ENCODE data around the gene NUAK1. TPM values are rescaled to one million over a fixed set of nuclear protein-coding genes. Genes with fewer than 3 reads are reported as not detected.

NUAK1 gene
- total RNA-seq, 2 donors from 2014 or later, result not detected

DNA sequence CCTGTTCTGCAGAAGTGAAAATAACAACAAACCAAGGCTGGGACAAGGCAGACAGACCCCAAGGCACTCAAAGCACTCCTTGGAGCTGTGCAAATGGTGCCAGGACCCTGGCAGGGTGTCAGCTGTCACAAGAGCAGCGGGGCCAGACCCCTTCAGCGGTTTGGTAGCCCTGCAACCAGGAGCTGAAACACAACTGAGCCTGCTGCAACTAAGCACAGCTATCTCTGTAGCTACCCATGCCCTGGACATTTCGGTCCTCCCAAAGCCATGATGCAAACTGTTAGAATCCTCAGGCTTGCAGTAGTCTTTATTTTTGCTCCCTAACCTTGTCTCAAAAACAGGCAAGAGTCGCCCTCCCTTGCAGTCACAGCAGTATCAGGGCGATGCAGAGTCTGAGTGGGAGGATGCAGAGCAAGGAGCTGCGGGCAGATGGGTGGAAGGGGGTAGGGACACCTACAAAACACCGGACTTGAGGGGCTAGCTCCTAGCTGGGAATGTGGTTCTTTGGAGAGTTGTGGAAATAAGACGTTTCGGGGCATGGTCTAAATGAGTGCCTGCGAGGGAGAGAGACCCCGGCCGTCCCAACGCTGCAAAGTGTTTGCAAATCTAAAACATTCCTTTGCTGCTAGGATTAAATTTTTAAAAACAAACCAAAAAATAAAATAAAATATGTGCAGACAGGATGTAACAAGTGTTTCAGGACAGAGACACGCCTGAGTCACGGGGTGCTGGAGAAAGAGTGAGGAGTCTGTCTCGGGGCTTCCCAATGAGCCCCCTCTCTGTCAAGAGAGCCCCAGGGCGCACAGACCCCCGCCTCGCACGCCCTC is 1.0 kb downstream of the NUAK1 start:
- Mint-ChIP-seq H3K27ac (no peak overlapping the region), H3K36me3 (peaks cover 6 to 9% of the 10 kb centered on the region in 2 donors), H3K9me3 (no peaks in the 10 kb centered on the region)
- ATAC-seq, result no peak
- no peak for DNase-seq (ENCODE audit: low spot score in 2 of 2)

DNA sequence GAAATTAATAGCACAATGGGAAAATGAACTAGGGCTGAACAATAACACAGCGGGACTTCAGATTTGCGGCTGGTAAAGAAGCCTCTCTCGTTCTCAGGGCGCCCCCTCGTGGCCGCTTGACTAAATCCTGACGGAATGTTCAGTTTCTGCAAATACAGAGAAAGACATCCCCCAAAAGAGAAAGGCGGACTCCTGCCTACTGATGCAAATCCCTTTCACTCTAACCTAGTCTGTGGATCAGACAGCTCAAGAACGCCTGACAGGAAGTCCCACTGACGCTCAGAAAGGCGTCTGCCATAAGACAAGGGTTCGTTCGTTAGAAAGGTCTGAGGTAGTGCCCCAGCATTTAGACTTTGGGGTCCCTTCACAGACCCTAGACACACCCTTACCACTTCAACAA is 2.5 kb downstream of the NUAK1 start:
- DNase-seq (ENCODE audit: low spot score in 2 of 2), result peak in 1 of 2 donors; percentile 82
- Mint-ChIP-seq H3K9me3 (no peaks in the 10 kb centered on the region), H3K27ac (no peak overlapping the region), H3K36me3 (peaks cover 6 to 9% of the 10 kb centered on the region in 2 donors)
- ATAC-seq, result peak in 1 of 2 donors; percentile 52

DNA sequence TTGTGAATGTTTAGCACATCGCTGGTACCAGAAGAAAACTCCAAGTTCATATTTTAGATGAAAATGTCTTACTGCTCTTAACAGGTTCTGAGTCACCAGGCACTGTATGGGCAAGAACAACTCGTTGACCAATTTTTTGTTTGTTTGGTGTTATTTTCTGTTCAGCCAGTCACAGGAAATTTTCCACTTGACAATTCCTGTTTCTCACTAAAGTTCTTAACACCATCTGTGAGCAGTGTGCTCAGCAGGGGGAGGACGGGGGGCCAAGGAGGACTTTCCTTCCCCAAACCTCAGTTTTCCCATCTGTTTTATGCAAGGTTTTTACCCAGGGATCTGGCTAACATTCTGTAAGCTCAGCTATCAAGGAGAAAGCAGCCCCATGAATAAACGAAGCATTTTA is 3.0 kb downstream of the NUAK1 start:
- DNase-seq (ENCODE audit: low spot score in 2 of 2), result no peak
- Mint-ChIP-seq H3K27ac (no peak overlapping the region), H3K36me3 (peaks cover 5 to 6% of the 10 kb centered on the region in 2 donors), H3K9me3 (no peaks in the 10 kb centered on the region)
- no peak for ATAC-seq

DNA sequence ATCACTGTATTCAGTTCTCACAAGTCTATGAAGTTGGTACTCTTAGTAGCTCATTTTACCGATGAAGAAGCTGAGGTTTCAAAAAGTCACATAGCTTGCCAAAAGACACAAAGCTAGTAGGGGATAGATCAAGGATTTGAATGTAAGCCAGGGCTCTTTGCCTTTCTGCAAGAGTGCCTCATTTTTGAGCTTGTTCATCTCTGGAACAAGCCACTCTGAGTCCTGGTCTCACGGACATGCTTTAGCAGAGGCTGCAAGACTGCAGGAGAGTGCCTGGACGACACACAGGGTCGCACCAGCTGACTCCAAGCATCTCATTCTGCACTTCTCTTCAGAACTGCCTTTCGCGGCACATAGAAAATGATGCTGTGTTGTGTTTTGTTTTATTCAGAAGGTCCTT is 3.7 kb downstream of the NUAK1 start:
- no peak overlapping the region for H3K27ac Mint-ChIP-seq
- ATAC-seq (no peak), DNase-seq (ENCODE audit: low spot score in 2 of 2) (no peak)
- H3K9me3 Mint-ChIP-seq, result no peaks in the 10 kb centered on the region
- peaks cover 0 to under 1% of the 10 kb centered on the region in 2 donors for H3K36me3 Mint-ChIP-seq

DNA sequence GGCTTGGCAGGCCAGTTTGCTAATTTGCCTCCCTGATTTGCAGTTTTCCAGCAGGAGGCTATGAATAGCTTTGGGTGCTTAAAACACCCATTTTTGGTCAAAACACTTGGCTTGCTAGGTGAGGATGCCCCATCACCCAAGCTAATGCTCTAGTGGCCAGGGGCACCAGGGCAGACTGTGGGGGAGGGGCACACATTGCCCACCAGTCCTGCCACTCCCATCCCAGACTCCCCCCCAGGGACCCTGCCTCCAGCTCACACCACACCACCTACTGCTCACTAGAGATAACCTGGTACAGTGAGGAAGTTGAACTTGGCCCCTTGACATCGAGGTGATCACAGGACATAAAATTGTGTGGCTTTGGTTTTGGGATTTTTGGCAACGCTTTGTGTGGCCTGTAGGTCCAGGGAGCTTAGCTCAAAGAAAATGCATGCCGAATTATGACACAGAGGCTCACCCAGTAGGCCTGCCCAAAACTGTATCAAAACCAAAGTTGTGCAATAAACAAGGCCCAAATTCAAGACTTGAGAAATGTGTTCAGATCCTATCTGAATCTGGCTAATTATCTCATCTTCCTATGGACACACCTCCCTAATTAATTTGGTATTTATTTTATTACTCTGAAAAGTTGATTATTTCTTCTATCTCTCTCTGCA is 4.3 kb downstream of the NUAK1 start:
- DNase-seq (ENCODE audit: low spot score in 2 of 2), result no peak
- no peaks in the 10 kb centered on the region for H3K36me3 Mint-ChIP-seq

DNA sequence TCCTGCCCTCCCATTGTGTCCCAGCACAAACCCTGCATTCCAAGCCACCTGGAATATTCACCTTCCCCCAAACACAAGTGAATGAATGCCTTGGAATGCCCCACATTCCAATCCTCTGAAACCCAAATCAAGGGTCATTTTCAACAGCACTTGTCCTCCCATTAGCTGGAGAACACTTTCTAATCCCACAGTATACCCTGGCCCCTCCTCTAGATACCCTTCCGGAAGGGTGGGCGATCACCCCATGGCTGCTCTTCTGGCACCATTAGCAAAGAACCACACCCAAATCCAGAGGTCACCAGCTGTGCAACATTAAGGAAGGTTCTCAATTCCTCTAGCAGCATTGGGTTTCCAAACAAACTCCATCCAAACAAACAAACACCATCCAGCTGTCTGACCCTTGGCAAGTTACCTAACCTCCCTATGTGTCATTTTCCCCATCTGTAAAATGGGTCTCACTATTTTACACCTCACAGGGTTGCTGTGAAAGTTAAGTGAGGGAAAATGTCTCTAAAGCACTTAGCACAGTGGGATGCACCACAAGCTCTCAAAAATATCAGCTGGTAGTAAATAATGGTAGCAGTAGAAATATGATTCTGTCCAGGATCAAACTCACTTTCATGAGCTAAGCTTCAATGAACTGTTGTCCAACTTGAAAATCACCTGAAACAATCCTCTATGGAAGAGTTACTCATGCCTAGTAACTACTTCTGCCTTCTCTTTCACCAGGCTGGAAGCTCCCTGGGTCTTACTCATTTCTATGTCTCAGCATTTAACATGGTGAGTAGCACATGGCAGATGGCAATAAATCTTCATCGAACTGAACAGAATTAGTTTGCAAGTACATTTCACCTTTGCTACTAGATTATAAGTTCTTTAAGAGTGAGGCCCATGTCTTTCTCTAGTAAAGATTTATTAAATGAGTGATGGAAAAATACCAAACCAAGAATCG is 5.3 kb downstream of the NUAK1 start:
- H3K36me3 Mint-ChIP-seq, result no peaks in the 10 kb centered on the region
- H3K27ac Mint-ChIP-seq, result no peak overlapping the region
- H3K9me3 Mint-ChIP-seq, result no peaks in the 10 kb centered on the region
- ATAC-seq, result no peak
- DNase-seq (ENCODE audit: low spot score in 2 of 2), result no peak

More for the DNA sequence above, 4.3 kb downstream of the NUAK1 start:
- no peak overlapping the region for H3K27ac Mint-ChIP-seq
- H3K9me3 Mint-ChIP-seq, result no peaks in the 10 kb centered on the region
- no peak for ATAC-seq

DNA sequence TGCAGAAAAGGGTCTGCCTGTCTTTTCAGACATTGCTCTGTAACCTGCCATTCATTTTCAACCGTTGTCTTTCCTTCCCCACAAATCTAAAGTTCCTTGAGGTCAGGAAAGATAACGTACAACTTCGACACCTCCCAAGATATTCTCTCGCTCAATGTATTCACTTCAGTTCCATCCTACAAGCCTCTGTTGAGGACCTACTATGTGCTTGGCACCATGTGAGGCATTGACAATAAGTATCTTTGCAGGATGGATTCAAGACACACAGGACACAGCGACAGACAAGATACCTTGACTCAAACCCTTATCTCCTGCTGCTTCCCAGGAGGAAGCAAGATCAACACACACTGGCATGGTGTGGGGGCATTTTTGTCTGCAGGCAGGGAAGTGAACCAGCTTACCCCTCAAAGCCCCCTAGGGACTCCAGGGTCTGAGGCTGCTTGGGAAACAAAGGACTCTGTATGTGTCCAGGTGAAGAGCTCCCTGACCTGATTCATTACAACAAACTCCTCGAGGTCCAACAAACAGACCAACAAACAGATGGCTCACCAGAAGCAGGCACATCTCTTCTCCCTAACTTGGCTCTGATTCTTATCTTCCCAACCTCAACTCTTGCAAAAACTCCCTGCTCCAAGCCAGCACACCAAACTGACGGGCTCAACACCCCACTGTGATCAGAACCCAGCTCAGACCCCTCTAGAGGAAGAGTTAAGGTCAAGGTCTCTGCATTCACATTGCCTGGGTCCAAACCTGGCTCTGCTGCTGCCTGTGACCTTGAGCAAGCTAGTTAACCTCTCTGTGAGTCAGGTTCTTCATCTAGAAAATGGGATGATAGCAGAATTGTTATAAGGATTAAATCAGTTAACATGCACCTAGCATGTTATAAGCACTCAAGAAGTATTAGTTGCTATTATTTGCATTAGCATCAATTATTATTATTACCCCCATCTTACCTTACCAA is 6.3 kb downstream of the NUAK1 start:
- ATAC-seq (no peak), DNase-seq (ENCODE audit: low spot score in 2 of 2) (no peak)
- Mint-ChIP-seq H3K27ac (no peak overlapping the region), H3K36me3 (no peaks in the 10 kb centered on the region), H3K9me3 (no peaks in the 10 kb centered on the region)

DNA sequence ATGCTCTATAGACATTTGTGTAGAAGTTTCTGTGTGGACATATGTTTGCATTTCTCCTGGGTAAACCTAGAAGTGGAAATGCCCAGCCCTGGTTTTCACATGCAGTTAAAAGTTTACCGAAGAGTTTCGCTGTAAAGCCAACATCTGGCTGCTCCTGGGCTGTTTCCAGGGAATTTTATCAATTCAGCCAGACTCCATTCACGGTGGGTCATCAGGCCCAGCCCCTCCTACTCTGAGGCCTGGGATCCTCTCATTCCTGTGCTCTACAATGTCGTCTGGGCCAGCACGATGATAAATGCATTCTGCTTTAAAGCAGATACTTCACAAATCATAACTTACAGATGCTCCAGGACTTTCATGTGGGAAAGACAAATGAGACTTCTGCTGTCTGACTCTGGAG is 7.1 kb downstream of the NUAK1 start:
- DNase-seq (ENCODE audit: low spot score in 2 of 2) (no peak), ATAC-seq (no peak)
- Mint-ChIP-seq H3K27ac (no peak overlapping the region), H3K36me3 (no peaks in the 10 kb centered on the region), H3K9me3 (no peaks in the 10 kb centered on the region)

DNA sequence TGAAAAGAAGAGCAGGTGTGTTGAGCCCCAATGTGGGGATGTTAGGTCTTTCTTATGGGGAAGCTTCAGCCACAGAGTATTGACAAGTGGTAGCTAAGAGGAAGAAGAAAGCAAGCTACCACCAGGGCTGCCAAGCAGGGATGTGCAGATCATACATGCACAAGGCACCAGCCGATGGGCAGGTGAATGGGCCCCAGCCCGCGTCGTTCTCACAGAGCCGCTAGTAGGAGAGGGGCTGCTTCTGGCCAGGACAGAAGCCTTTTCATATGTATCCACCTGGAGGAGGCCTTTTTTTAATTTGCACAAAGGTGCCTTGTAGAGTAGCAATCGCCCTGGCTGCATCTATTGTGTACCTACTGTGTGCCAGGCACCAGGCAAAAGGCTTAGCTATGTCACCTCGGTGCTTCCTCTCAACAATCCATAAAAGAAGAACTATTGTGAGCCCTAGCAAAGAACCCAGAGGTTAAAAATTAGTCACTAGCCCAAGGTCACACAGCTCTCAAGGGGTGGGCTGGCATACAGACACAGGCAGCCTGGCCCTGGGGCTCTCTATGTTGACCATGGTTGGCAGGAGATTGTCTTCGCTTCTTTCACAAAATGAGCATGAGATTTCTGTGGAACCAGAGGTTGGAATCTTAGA is 8.2 kb downstream of the NUAK1 start:
- H3K36me3 Mint-ChIP-seq, result no peaks in the 10 kb centered on the region
- ATAC-seq (no peak), DNase-seq (ENCODE audit: low spot score in 2 of 2) (no peak)
- H3K27ac Mint-ChIP-seq, result no peak overlapping the region
- H3K9me3 Mint-ChIP-seq, result no peaks in the 10 kb centered on the region

DNA sequence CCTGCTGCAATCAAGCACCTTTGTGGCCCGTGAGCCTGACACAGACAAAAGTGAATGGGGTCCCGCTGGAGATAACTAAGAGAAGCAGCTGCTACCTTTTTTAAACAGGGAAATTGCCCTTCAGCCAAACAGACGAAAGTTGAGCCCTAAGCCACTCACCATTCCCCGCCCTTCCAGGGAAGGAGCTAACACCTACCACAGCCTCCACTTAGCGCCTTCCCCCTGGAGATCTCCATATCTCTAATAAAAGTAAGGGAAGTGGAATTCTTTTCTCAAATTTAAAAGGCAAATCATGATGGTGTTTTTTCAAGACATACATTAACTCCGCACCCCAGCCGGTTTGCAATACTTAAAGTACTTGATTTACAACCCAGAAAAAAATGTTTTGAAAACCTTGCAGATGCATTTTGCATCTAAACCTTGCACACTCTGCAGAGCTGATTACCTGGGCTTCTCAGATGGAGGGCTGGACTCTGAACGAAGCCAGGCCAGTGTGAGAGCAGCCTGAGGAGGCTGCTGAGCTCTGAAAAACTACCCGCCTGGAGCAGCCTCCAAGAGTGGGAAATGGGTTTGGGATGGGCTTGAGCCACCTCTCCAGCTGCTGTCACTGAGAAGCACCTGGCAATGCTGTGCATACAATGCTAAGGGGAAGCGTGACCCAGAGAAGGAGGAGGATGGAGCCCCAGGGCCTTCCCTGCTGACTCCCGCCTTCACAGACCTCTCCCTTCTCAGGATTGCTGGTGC is 10.0 kb downstream of the NUAK1 start:
- DNase-seq (ENCODE audit: low spot score in 2 of 2) (no peak), ATAC-seq (no peak)
- Mint-ChIP-seq H3K36me3 (no peaks in the 10 kb centered on the region), H3K27ac (no peak overlapping the region), H3K9me3 (no peaks in the 10 kb centered on the region)

DNA sequence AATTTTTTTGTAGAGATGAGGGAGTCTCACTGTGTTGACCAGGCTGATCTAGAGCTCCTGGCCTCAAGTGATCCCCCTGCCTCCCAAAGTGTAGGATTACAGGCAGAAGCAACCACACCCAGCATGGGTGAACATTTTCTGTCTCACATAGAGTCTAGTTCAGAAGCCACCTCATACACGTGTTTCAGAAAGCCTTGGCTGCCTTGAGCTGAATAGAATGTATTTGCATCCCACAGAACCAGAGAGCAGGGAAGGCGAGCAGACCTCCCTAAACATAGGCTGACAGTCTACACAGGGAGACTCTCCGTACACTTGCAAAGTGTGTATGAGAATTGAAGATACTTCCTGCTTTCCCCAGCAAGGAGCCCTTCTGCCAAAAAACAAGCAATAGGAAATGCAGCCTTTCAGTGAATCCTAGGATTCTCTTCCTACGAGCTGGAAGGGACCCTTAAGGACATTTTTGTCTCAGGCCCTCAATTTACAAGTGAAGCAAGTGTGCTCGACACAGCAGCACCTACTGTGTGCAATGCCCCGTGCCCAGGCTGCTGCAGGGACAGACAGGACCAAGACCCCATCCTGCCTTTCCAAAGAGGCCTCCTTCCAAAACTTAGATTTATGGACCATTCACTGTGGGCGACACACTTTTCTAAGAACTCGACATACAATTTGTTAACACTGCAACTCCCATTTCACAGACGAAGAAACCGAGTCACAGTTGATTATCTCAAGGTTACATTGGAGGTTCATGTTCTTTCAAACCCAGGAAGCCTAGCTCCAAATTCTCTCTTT is 11.2 kb downstream of the NUAK1 start:
- Mint-ChIP-seq H3K36me3 (no peaks in the 10 kb centered on the region), H3K27ac (peak overlapping the region in 1 of 2 donors; percentile 16), H3K9me3 (no peaks in the 10 kb centered on the region)
- ATAC-seq (no peak), DNase-seq (ENCODE audit: low spot score in 2 of 2) (no peak)

DNA sequence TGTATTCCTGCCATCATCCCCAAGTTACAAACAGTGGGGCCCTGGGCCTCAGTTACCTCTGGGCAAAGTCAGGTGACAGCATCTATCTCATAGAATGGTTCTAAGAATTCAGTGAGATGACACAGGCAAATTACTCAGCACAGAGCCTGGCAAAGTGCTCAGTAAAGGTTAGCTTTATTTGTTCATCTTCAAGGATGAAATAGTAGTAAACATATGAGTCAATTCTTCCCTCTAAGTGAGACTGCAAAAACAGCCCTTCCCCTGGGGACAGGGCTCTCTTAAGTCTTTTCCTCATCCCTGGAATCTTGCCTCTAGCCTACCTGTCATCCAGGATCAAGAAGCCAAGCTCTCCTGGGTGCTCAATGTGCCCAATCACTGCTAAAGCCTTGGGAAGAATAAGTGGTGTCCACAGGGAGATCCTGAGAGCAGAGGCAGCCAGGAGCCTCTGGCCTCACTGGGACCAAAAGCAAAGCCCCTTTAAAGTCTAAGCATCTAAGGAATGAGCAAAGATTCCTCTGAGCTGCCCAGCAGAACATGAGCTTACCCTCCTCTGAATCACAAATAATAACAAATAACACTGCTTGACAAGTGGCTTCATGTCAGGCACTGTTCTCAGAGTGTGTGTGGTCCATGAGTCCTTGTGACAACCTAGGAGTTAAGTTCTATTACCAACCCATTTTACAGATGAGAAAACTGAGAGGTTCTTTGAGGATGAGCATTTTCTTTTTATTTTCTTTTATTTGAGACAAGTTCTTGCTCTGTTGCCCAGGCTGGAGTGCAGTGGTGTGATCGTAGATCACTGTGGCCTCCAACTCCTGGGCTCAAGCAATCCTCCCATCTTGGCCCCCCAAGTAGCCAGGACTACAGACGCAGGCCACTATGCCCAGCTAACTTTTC is 12.1 kb downstream of the NUAK1 start:
- no peaks in the 10 kb centered on the region for H3K36me3 Mint-ChIP-seq

DNA sequence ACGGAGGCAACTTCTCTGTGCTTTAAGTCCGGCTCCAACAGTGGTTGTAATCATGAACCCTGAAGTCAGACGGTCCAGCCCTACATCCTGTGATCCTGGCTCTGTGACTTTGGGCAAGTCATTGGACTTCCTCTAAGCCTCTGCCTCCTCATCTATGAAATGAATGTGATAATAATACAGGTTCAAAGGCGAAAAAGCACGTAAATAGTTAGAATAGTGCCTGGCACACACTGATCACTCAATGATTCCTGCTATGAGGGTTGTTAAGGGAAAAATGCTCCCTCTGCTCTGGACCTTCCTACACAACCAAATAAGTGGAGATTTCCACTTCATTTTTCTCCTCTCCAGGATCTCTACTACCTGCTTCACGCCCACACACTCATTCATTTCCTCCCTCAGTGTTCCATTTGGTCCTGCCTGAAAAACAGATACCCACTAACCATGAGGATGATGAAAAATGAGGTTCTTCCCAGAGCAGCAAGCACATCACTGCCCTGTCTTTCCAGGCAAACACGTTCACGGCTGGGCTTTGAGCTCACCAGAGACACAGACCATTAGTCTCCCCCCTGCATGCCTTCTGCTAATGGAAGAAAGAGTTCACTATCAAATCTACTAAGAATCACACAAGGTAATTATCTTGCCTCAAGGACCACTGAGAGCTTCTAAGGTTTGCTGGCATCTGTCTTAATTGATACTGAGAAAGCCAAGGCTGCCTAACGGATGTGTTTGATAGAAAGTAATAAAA is 13.2 kb downstream of the NUAK1 start:
- no peak for ATAC-seq
- H3K36me3 Mint-ChIP-seq, result no peaks in the 10 kb centered on the region
- no peak overlapping the region for H3K27ac Mint-ChIP-seq
- no peaks in the 10 kb centered on the region for H3K9me3 Mint-ChIP-seq
- no peak for DNase-seq (ENCODE audit: low spot score in 2 of 2)

More for the DNA sequence above, 12.1 kb downstream of the NUAK1 start:
- ATAC-seq (no peak), DNase-seq (ENCODE audit: low spot score in 2 of 2) (no peak)
- Mint-ChIP-seq H3K9me3 (no peaks in the 10 kb centered on the region), H3K27ac (peak overlapping the region in 1 of 2 donors; percentile 16)

Data from activated naive CD4-positive, alpha-beta T cell treated with anti-CD3 and anti-CD28 coated beads, Interleukin-2, amount 50 U/mL, for 72 hours (primary cell).